ENCODE results near the gene HPCAL1.

GRCh38 chr2:10473121-10473756 is 170.5 kb downstream of the HPCAL1 start:
- TF ChIP-seq, protein P1, sequence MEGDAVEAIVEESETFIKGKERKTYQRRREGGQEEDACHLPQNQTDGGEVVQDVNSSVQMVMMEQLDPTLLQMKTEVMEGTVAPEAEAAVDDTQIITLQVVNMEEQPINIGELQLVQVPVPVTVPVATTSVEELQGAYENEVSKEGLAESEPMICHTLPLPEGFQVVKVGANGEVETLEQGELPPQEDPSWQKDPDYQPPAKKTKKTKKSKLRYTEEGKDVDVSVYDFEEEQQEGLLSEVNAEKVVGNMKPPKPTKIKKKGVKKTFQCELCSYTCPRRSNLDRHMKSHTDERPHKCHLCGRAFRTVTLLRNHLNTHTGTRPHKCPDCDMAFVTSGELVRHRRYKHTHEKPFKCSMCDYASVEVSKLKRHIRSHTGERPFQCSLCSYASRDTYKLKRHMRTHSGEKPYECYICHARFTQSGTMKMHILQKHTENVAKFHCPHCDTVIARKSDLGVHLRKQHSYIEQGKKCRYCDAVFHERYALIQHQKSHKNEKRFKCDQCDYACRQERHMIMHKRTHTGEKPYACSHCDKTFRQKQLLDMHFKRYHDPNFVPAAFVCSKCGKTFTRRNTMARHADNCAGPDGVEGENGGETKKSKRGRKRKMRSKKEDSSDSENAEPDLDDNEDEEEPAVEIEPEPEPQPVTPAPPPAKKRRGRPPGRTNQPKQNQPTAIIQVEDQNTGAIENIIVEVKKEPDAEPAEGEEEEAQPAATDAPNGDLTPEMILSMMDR (IDR thresholded peaks at IDR 0.05; ENCODE audit: insufficient read depth, low read depth, low read length) = no peak
- no peak for TF ChIP-seq EZH2 (IDR thresholded peaks at IDR 0.05; ENCODE audit: insufficient read depth, low read length)
